CD4-positive, alpha-beta T cell treated with Interleukin-6 for 4 hours (primary cell): ENCODE measurements around the gene EXOC2.

Experiments
- DNase-seq: peaks from one replicate; pipeline ENCODE4 v3.0.0-alpha.2; 2020; ENCODE audit warnings: mixed read lengths

The EXOC2 gene

GRCh38 chr6:455006-455585, 237.8 kb downstream of the EXOC2 start:
- DNase-seq = peak; percentile 38

GRCh38 chr6:454148-454991, 238.6 kb downstream of the EXOC2 start:
- DNase-seq = no peak

- no peak for DNase-seq
These were observed 239.8 kb downstream of the EXOC2 start for GRCh38 chr6:453152-453551.

GRCh38 chr6:452301-453067, 240.5 kb downstream of the EXOC2 start:
- no peak for DNase-seq

GRCh38 chr6:451847-452246, 241.1 kb downstream of the EXOC2 start:
- DNase-seq = no peak

- no peak for DNase-seq
These were observed 241.6 kb downstream of the EXOC2 start for GRCh38 chr6:451336-451735.

GRCh38 chr6:449486-450419, 243.2 kb downstream of the EXOC2 start:
- no peak for DNase-seq

- no peak for DNase-seq
These were observed 243.9 kb downstream of the EXOC2 start for GRCh38 chr6:449057-449430.

GRCh38 chr6:448296-449056, 244.5 kb downstream of the EXOC2 start:
- DNase-seq = no peak

- DNase-seq = peak; percentile 41
These were observed 245.4 kb downstream of the EXOC2 start for GRCh38 chr6:447381-448165.

GRCh38 chr6:446418-447366, 246.2 kb downstream of the EXOC2 start:
- DNase-seq = peak; percentile 89

- no peak for DNase-seq
These were observed 247.1 kb downstream of the EXOC2 start for GRCh38 chr6:445571-446417.

- peak; percentile 75 for DNase-seq
These were observed 248.2 kb downstream of the EXOC2 start for GRCh38 chr6:444653-445275.

- no peak for DNase-seq
These were observed 249.2 kb downstream of the EXOC2 start for GRCh38 chr6:443621-444159.

GRCh38 chr6:441126-441920, 251.6 kb downstream of the EXOC2 start:
- no peak for DNase-seq

GRCh38 chr6:439641-440167, 253.2 kb downstream of the EXOC2 start:
- DNase-seq = no peak

- DNase-seq = no peak
These were observed 254.2 kb downstream of the EXOC2 start for GRCh38 chr6:438634-439170.
